NCI-H1930 (cell line): ENCODE data around the gene GDF11.

ENCODE experiments used
- DNase-seq, 2 experiments: peaks; one replicate each; lab custom pipeline; 2025; lab: John Stamatoyannopoulos, UW

The GDF11 gene

GRCh38 chr12:55795950-55796349 lies 53.0 kb downstream of the GDF11 start:
- DNase-seq, result no peak

GRCh38 chr12:55797068-55797467 lies 54.1 kb downstream of the GDF11 start:
- DNase-seq, result peak in 1 of 2 experiments; percentile 8

- DNase-seq, result no peak
These were observed 54.6 kb downstream of the GDF11 start for GRCh38 chr12:55797550-55797949.
